WTC11 (cell line): ENCODE results near the gene PRM3. TPM values are rescaled to one million over a fixed set of nuclear protein-coding genes. Genes with fewer than 3 reads are reported as not detected.

ENCODE experiments used
- ATAC-seq: fragments of 200-7000 bp; cut with Tn5 transposase; 2 replicates; pipeline ENCODE4 v1.10.0; 2021; ENCODE audit warnings: mild to moderate bottlenecking, moderate library complexity
- CTCF ChIA-PET: fragments of 300-600 bp; sonication (Branson Sonifier 250); formaldehyde crosslinking; loops from one replicate; lab custom pipeline; 2021; ENCODE audit warnings: antibody characterized with exemption; lab: Charles Lee
- POLR2A ChIA-PET: fragments of 350-600 bp; sonication (Branson Sonifier 250); formaldehyde crosslinking; loops from one replicate; lab custom pipeline; 2021; ENCODE audit warnings: antibody characterized with exemption; lab: Charles Lee
- DNase-seq: peaks from one replicate; pipeline ENCODE4 v3.0.0; 2021; ENCODE audit warnings: low spot score
- H3K27ac Mint-ChIP-seq: 2 replicates; pipeline ENCODE4 v1.8.0; 2021; ENCODE audit warnings: mixed read lengths
- H3K27me3 Mint-ChIP-seq: 2 replicates; pipeline ENCODE4 v1.8.0; 2021; ENCODE audit warnings: low read depth, mild to moderate bottlenecking, moderate library complexity, mixed read lengths
- H3K36me3 Mint-ChIP-seq: 2 replicates; pipeline ENCODE4 v1.8.0; 2021; ENCODE audit warnings: mixed read lengths
- H3K4me1 Mint-ChIP-seq: 2 replicates; pipeline ENCODE4 v1.8.0; 2022; ENCODE audit warnings: mixed read lengths
- H3K4me3 Mint-ChIP-seq: 2 replicates; pipeline ENCODE4 v1.8.0; 2021; ENCODE audit warnings: mild to moderate bottlenecking, moderate library complexity, mixed read lengths
- H3K9me3 Mint-ChIP-seq: 2 replicates; pipeline ENCODE4 v1.8.0; 2021; ENCODE audit warnings: mixed read lengths
- CBFB ChIP-seq: sonication (generic); formaldehyde crosslinking; IDR thresholded peaks from 2 replicates; pipeline ENCODE4 v1.8.1; 2022; ENCODE audit warnings: mild to moderate bottlenecking, low read depth, missing genetic modification reagents
- ELF4 ChIP-seq: sonication (generic); formaldehyde crosslinking; IDR thresholded peaks from 2 replicates; pipeline ENCODE4 v1.8.1; 2022; ENCODE audit warnings: low read depth, mild to moderate bottlenecking, moderate library complexity, missing genetic modification reagents
- FOXJ3 ChIP-seq: sonication (generic); formaldehyde crosslinking; IDR thresholded peaks from 2 replicates; pipeline ENCODE4 v1.9.0; 2021; ENCODE audit warnings: missing genetic modification reagents, mild to moderate bottlenecking, borderline replicate concordance
- IRF2 ChIP-seq: sonication (generic); formaldehyde crosslinking; IDR thresholded peaks from 2 replicates; pipeline ENCODE4 v1.8.0; 2022; ENCODE audit warnings: low read depth, missing genetic modification reagents, borderline replicate concordance
- JAZF1 ChIP-seq: fragments of 250-450 bp; sonication (Bioruptor Pico); IDR thresholded peaks from 2 replicates; pipeline ENCODE4 v1.9.0; 2021; ENCODE audit warnings: moderate library complexity, mild to moderate bottlenecking, inconsistent platforms
- NFATC4 ChIP-seq: fragments of 250-450 bp; sonication (Bioruptor Pico); IDR thresholded peaks from 2 replicates; pipeline ENCODE4 v1.9.0; 2021; ENCODE audit warnings: mild to moderate bottlenecking
- NFE2L1 ChIP-seq: sonication (generic); formaldehyde crosslinking; IDR thresholded peaks from 2 replicates; pipeline ENCODE4 v1.8.1; 2023; ENCODE audit warnings: missing genetic modification reagents
- NR2C2 ChIP-seq: sonication (generic); formaldehyde crosslinking; IDR thresholded peaks from 2 replicates; pipeline ENCODE4 v1.8.0; 2022; ENCODE audit warnings: mild to moderate bottlenecking, missing genetic modification reagents
- SOX15 ChIP-seq: fragments of 250-450 bp; sonication (Bioruptor Pico); IDR thresholded peaks from 2 replicates; pipeline ENCODE4 v1.9.0; 2021; ENCODE audit warnings: mild to moderate bottlenecking
- ZNF232 ChIP-seq: sonication (generic); formaldehyde crosslinking; IDR thresholded peaks from 2 replicates; pipeline ENCODE4 v1.8.0; 2022; ENCODE audit warnings: mild to moderate bottlenecking, missing genetic modification reagents
- total RNA-seq: library from RNA; stranded (reverse); gene quantifications from 3 replicates; pipeline ENCODE4 v1.2.3, GENCODE V29; 2021
- TF ChIP-seq, protein P1 (sequence below): fragments of 250-450 bp; sonication (Bioruptor Pico); IDR thresholded peaks from 2 replicates; pipeline ENCODE4 v1.9.0; 2021; ENCODE audit warnings: mild to moderate bottlenecking
- TF ChIP-seq, protein P2 (sequence below): fragments of 250-450 bp; sonication (Bioruptor Pico); IDR thresholded peaks from 2 replicates; pipeline ENCODE4 v1.9.0; 2021; ENCODE audit warnings: mild to moderate bottlenecking, borderline replicate concordance
- TF ChIP-seq, protein P3 (sequence below): sonication (generic); formaldehyde crosslinking; IDR thresholded peaks from 2 replicates; pipeline ENCODE4 v1.8.0; 2023; ENCODE audit warnings: missing genetic modification reagents
- TF ChIP-seq, protein P4 (sequence below): sonication (generic); formaldehyde crosslinking; IDR thresholded peaks from 2 replicates; pipeline ENCODE4 v1.8.0; 2022; ENCODE audit warnings: mild to moderate bottlenecking, missing genetic modification reagents
- TF ChIP-seq, protein P5 (sequence below): fragments of 250-450 bp; sonication (Bioruptor Pico); IDR thresholded peaks from 2 replicates; pipeline ENCODE4 v1.9.0; 2021; ENCODE audit warnings: mild to moderate bottlenecking
- TF ChIP-seq, protein P6 (sequence below): sonication (generic); formaldehyde crosslinking; IDR thresholded peaks from 2 replicates; pipeline ENCODE4 v1.8.0; 2022; ENCODE audit warnings: mild to moderate bottlenecking, missing genetic modification reagents

The PRM3 gene
- total RNA-seq, 1 experiment from 2014 or later, result not detected

DNA sequence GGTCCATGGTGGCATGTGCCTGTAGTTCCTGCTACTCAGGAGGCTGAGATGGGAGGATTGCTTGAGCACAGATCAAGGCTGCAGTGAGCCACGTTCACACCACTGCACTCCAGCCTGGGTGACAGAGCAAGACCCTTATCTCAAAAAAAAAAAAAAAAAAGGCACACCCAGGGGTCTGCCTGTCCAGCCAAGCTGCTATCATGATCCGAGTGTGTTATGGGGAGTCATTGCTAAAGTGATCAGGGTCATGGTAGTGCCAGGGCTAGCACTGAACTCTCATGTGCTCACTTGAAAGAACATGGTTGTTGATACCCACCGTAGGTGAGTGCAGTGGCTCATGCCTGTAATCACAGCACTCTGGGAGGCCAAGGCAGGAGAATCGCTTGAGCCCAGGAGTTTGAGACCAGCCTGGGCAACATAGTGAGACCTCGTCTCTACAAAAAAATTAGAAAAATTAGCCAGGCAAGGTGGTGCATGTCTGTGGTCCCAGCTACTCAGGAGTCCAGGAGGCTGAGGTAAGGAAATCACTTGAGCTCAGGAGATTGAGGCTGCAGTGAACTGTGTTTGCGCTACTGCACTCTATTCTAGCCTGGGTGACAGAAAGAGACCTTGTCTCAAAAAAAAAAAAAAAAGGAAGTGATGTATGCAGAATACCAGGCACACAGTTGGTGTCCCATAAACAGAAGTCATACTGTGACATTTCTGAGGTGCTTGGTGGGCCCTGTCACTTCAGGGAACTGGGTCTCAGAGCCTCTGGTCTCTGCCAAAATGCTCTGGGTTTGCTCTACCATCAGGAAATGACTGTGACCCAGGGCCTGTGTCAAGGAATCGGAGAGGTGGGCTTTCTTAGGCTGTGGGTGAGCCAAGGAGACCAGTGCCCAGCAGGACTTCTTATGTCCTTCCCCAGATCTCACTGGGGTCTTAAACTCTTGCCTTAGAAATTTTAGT lies 5.5 kb upstream of the PRM3 start:
- no peak overlapping the region for H3K4me3 Mint-ChIP-seq
- peaks cover 8% of the 10 kb centered on the region for H3K4me1 Mint-ChIP-seq
- TF ChIP-seq, protein P1, sequence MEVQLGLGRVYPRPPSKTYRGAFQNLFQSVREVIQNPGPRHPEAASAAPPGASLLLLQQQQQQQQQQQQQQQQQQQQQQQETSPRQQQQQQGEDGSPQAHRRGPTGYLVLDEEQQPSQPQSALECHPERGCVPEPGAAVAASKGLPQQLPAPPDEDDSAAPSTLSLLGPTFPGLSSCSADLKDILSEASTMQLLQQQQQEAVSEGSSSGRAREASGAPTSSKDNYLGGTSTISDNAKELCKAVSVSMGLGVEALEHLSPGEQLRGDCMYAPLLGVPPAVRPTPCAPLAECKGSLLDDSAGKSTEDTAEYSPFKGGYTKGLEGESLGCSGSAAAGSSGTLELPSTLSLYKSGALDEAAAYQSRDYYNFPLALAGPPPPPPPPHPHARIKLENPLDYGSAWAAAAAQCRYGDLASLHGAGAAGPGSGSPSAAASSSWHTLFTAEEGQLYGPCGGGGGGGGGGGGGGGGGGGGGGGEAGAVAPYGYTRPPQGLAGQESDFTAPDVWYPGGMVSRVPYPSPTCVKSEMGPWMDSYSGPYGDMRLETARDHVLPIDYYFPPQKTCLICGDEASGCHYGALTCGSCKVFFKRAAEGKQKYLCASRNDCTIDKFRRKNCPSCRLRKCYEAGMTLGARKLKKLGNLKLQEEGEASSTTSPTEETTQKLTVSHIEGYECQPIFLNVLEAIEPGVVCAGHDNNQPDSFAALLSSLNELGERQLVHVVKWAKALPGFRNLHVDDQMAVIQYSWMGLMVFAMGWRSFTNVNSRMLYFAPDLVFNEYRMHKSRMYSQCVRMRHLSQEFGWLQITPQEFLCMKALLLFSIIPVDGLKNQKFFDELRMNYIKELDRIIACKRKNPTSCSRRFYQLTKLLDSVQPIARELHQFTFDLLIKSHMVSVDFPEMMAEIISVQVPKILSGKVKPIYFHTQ, result no peak
- TF ChIP-seq NFATC4, result no peak
- TF ChIP-seq, protein P2, sequence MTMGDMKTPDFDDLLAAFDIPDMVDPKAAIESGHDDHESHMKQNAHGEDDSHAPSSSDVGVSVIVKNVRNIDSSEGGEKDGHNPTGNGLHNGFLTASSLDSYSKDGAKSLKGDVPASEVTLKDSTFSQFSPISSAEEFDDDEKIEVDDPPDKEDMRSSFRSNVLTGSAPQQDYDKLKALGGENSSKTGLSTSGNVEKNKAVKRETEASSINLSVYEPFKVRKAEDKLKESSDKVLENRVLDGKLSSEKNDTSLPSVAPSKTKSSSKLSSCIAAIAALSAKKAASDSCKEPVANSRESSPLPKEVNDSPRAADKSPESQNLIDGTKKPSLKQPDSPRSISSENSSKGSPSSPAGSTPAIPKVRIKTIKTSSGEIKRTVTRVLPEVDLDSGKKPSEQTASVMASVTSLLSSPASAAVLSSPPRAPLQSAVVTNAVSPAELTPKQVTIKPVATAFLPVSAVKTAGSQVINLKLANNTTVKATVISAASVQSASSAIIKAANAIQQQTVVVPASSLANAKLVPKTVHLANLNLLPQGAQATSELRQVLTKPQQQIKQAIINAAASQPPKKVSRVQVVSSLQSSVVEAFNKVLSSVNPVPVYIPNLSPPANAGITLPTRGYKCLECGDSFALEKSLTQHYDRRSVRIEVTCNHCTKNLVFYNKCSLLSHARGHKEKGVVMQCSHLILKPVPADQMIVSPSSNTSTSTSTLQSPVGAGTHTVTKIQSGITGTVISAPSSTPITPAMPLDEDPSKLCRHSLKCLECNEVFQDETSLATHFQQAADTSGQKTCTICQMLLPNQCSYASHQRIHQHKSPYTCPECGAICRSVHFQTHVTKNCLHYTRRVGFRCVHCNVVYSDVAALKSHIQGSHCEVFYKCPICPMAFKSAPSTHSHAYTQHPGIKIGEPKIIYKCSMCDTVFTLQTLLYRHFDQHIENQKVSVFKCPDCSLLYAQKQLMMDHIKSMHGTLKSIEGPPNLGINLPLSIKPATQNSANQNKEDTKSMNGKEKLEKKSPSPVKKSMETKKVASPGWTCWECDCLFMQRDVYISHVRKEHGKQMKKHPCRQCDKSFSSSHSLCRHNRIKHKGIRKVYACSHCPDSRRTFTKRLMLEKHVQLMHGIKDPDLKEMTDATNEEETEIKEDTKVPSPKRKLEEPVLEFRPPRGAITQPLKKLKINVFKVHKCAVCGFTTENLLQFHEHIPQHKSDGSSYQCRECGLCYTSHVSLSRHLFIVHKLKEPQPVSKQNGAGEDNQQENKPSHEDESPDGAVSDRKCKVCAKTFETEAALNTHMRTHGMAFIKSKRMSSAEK (CRISPR knock-in tag), result no peak
- H3K36me3 Mint-ChIP-seq, result no peaks in the 10 kb centered on the region
- CTCF ChIA-PET, result interaction anchor here (1.0 to 3.5 kb wide), 3 partner anchors 23 to 93 kb away, joined by 3 to 14 read pairs (median 4); partner anchors contain the start of gene SOCS1
- ATAC-seq (no peak), DNase-seq (no peak)
- POLR2A ChIA-PET, result interaction anchor here (0.6 kb wide), 1 partner anchor 36 kb away, joined by 3 read pairs; no protein-coding TSS in a partner anchor
- H3K27me3 Mint-ChIP-seq, result no peaks in the 10 kb centered on the region; the same call in 1 of the 2 replicates
- peaks cover 8% of the 10 kb centered on the region for H3K9me3 Mint-ChIP-seq
- no peak overlapping the region for H3K27ac Mint-ChIP-seq

DNA sequence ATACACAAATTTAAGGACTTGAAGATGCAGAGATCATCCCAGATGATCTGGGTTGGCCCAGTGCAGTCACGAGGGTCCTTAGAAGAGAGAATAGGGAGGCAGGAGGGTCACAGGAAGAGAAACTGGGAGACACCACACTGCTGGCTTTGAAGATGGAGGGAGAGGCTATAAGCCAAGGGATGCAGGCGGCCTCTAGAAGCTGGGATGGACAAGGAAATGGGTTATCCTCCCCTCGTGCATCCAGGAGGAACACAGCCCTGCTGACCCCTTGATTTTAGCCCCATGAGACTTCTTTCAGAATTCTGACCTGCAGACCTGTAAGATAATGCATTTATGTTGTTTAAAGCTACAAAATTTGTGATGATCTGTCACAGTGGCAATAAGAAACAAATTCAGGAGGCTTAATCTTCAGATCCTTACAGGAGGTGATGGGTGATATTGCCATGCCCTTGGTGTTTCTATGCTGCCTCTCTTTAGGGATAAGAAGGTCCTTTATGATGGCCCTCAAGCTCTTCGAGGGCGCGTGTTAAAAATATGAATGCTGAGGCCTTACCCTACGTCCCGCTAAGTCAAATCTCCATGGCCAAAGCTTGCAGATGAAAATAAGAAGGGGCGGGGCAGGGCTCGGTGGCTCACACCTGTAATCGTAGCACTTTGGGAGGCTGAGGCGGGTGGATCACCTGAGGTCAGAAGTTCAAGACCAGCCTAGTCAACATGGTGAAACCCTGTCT lies 4.3 kb upstream of the PRM3 start:
- no peak overlapping the region for H3K4me3 Mint-ChIP-seq
- ATAC-seq, result no peak

DNA sequence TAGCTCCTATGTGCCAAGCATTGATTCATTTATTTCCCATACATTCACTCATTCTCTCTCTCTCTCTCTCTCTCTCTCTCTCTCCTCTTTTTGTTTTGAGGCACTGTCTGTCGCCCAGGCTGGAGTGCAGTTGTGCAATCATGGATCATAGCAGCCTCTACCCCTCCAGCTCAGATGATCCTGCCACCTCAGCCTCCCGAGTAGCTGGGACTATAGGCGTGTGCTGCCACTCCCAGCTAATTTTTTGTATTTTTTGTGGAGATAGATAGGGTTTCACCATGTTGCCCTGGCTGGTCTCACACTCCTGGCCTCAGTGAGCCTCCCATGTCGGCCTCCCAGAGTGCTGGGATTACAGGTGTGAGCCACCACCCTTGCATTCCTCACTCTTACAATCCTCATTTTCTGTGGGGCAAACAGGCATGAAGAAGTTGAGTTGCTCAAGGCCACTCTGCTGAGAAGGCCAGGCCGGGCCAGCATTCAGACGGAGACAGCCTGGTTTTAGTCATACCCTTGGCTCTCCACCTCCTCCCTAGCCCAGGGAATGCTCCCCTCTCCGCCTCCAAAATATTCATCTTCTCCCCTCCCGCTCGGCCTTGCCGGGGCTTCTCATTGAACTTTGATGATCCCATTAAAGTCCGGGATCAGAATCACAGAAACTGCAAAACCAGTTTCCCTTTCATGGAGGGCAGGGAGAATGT lies 3.6 kb upstream of the PRM3 start:
- no peaks in the 10 kb centered on the region for H3K36me3 Mint-ChIP-seq
- ATAC-seq, result no peak
- POLR2A ChIA-PET, result no interaction called here
- no peak overlapping the region for H3K4me3 Mint-ChIP-seq
- H3K4me1 Mint-ChIP-seq, result peaks cover 14% of the 10 kb centered on the region
- H3K9me3 Mint-ChIP-seq, result peaks cover 8% of the 10 kb centered on the region
- H3K27ac Mint-ChIP-seq, result no peak overlapping the region
- CTCF ChIA-PET, result interaction anchor here (1.8 to 3.5 kb wide), 3 partner anchors 21 to 95 kb away, joined by 6 to 14 read pairs (median 7); partner anchors contain the start of gene SOCS1
- DNase-seq, result no peak
- no peaks in the 10 kb centered on the region; the same call in 1 of the 2 replicates for H3K27me3 Mint-ChIP-seq
- no peak for TF ChIP-seq CBFB
- no peak for TF ChIP-seq NR2C2 (CRISPR knock-in tag)
- TF ChIP-seq, protein P3, sequence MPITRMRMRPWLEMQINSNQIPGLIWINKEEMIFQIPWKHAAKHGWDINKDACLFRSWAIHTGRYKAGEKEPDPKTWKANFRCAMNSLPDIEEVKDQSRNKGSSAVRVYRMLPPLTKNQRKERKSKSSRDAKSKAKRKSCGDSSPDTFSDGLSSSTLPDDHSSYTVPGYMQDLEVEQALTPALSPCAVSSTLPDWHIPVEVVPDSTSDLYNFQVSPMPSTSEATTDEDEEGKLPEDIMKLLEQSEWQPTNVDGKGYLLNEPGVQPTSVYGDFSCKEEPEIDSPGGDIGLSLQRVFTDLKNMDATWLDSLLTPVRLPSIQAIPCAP, result no peak
- TF ChIP-seq ZNF232 (CRISPR knock-in tag), result no peak
- TF ChIP-seq, protein P4, sequence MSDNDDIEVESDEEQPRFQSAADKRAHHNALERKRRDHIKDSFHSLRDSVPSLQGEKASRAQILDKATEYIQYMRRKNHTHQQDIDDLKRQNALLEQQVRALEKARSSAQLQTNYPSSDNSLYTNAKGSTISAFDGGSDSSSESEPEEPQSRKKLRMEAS (CRISPR knock-in tag), result no peak
- no peak for TF ChIP-seq NFE2L1 (CRISPR knock-in tag)
- no peak for TF ChIP-seq IRF2 (CRISPR knock-in tag)
- TF ChIP-seq, protein P5, sequence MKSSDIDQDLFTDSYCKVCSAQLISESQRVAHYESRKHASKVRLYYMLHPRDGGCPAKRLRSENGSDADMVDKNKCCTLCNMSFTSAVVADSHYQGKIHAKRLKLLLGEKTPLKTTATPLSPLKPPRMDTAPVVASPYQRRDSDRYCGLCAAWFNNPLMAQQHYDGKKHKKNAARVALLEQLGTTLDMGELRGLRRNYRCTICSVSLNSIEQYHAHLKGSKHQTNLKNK (CRISPR knock-in tag), result no peak
- no peak for TF ChIP-seq ELF4
- no peak for TF ChIP-seq SOX15 (CRISPR knock-in tag)

More for the DNA sequence above, 4.3 kb upstream of the PRM3 start:
- H3K27ac Mint-ChIP-seq, result no peak overlapping the region
- no peaks in the 10 kb centered on the region for H3K36me3 Mint-ChIP-seq
- H3K9me3 Mint-ChIP-seq, result peaks cover 8% of the 10 kb centered on the region
- TF ChIP-seq, protein P3, result no peak
- TF ChIP-seq, protein P6, sequence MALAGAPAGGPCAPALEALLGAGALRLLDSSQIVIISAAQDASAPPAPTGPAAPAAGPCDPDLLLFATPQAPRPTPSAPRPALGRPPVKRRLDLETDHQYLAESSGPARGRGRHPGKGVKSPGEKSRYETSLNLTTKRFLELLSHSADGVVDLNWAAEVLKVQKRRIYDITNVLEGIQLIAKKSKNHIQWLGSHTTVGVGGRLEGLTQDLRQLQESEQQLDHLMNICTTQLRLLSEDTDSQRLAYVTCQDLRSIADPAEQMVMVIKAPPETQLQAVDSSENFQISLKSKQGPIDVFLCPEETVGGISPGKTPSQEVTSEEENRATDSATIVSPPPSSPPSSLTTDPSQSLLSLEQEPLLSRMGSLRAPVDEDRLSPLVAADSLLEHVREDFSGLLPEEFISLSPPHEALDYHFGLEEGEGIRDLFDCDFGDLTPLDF (CRISPR knock-in tag), result no peak
- TF ChIP-seq JAZF1 (CRISPR knock-in tag) (no peak), FOXJ3 (CRISPR knock-in tag) (no peak)
- TF ChIP-seq, all 79 proteins: peak for 0
- no peak for DNase-seq
- peaks cover 14% of the 10 kb centered on the region for H3K4me1 Mint-ChIP-seq
- ChIA-PET CTCF (interaction anchor here (3.5 kb wide), 1 partner anchor 21 kb away, joined by 14 read pairs; the partner anchor contains the start of gene SOCS1), POLR2A (no interaction called here)
- H3K27me3 Mint-ChIP-seq, result no peaks in the 10 kb centered on the region; the same call in 1 of the 2 replicates
